Motor neuron (in vitro differentiated cells): ENCODE results near the gene RHEB. TPM values are rescaled to one million over a fixed set of nuclear protein-coding genes. Genes with fewer than 3 reads are reported as not detected.

Experiments used
- ATAC-seq, 8 experiments: fragments of 200-7000 bp; cut with Tn5 transposase; replicated peaks in 6 of 8; 2 replicates each; pipeline ENCODE4 v1.8.0; 2021; ENCODE audit warnings: mild to moderate bottlenecking in 8 of 8, moderate library complexity in 8 of 8
- H3K27ac ChIP-seq, 2 donors: fragments of 250-450 bp; sonication (Bioruptor Pico); 2 replicates each; pipeline ENCODE4 v1.9.0; 2021; ENCODE audit warnings: antibody characterized with exemption in 2 of 2, mild to moderate bottlenecking in 2 of 2, moderate library complexity in 1 of 2
- H3K4me1 ChIP-seq, 2 donors: fragments of 250-450 bp; sonication (Bioruptor Pico); replicated peaks in 1 of 2; 2 replicates each; pipeline ENCODE4 v1.6.1; 2021; ENCODE audit warnings: antibody characterized with exemption in 2 of 2, mild to moderate bottlenecking in 2 of 2, moderate library complexity in 1 of 2
- H3K4me3 ChIP-seq, 5 donors: fragments of 250-450 bp; sonication (Bioruptor Pico); 2 replicates each; pipeline ENCODE4 v1.9.0; 2021; ENCODE audit warnings: antibody characterized with exemption in 5 of 5, mild to moderate bottlenecking in 5 of 5, moderate library complexity in 4 of 5
- WGBS, 10 experiments: fragments of 450-650 bp; shearing (Covaris generic); methylation state at CpG; one replicate each; pipeline ENCODE4 v1.0.0; 2022; 5-methylcytosine and 5-hydroxymethylcytosine counted together
- in situ Hi-C, 9 experiments: fragments of 400-800 bp; cut with MboI; loops; one replicate each; pipeline ENCODE4 v1.15.0; 2021; ENCODE audit warnings: low sequenced_read_pairs in 9 of 9, low pct_unique_long_range_greater_than_20kb in 2 of 9; ENCODE audit not compliant: unreplicated experiment in 9 of 9
- total RNA-seq, 8 experiments: library from RNA; unstranded; fragments of 300-600 nt; gene quantifications; 2 replicates each; pipeline versions ENCODE4 v1.2.3 to v1.2.4, GENCODE V29; 2022

RHEB gene
- total RNA-seq, 8 experiments from 2014 or later: 62.2 to 163 (median 84.2) TPM

- H3K27ac ChIP-seq: no peak overlapping the region
- in situ Hi-C loops: no loop called here
- WGBS, 10 experiments: 64 to 100% (median 77%) methylated on average over 1 to 6 of the region's 15 CpGs; no CpG with 5 or more reads in 6 of the 10 experiments
- H3K4me3 ChIP-seq: no peak overlapping the region
- peaks cover 18 to 19% of the 10 kb centered on the region in 2 donors for H3K4me1 ChIP-seq
- ATAC-seq: no peak
Observed at GRCh38 chr7:151454932-151455530, 64.7 kb downstream of the RHEB start.

DNA sequence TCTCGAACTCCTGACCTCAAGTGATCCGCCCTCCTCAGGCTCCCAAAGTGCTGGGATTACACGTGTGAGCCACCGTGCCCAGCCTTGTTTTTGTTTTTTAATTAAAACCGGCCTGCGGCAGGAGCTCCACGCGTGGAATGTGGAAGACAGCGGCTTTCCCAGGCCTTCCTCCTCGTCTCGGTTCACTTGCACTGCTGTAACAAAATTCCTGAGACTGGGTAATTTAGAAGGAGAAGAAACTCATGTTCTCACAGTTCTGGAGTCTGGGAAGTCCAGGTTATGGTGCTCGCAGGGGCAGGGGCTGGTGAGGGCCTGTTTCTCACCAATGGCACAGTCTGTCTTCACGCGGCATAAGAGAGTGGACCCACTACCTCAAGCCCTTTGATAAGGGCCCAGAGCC, 65.4 kb downstream of the RHEB start:
- no peak for ATAC-seq
- WGBS, 10 experiments: 40 to 79% (median 56%) methylated on average over 1 to 6 of the region's 14 CpGs; no CpG with 5 or more reads in 4 of the 10 experiments

GRCh38 chr7:151453326-151453791, 66.3 kb downstream of the RHEB start:
- Histone ChIP-seq H3K27ac (no peak overlapping the region), H3K4me1 (peaks cover 8 to 9% of the 10 kb centered on the region in 2 donors), H3K4me3 (no peak overlapping the region)
- in situ Hi-C loops: no loop called here
- WGBS, 10 experiments: 60 to 100% (median 88%) methylated on average over 1 to 6 of the region's 13 CpGs; no CpG with 5 or more reads in 5 of the 10 experiments
- peak in 2 of 8 experiments; percentile 7 to 24 for ATAC-seq

More for the DNA sequence above, 65.4 kb downstream of the RHEB start:
- in situ Hi-C loops: no loop called here
- Histone ChIP-seq H3K4me1 (peaks cover 12 to 13% of the 10 kb centered on the region in 2 donors), H3K4me3 (no peak overlapping the region), H3K27ac (no peak overlapping the region)

DNA sequence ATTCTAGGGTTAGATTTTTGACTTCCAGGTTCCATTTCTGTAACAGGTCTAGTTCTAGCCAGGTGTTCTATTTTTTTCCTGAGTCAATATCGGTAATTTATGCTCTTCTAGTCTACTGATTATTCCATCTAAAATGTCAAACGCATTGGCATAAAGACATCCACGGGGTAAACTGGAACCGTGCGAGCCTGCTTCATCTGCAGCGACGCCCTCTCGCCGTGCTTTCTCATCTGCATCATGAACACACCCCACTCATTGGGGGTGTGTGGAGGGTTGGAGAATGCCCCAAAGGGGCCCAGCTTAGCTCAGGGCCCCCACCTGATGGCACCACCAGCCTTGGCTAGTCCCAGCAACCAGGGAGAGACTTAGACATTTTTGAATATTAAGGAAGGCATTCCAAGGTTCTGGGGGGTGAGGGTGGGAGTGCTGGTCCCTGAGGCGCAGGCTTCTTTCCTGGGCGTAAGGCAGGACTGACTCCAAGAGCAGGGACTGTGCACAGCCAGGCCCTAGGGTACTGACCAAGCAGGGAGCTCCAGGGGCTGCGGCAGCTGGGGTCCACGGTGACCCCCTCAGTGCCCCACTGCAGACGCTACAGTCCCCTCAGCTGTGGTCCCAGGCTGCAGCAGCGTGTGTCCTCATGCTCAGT, 66.9 kb downstream of the RHEB start:
- H3K4me1 ChIP-seq: peaks cover 8 to 14% of the 10 kb centered on the region in 2 donors
- ATAC-seq: peak in 2 of 8 experiments; percentile 8 to 10
- in situ Hi-C loops: no loop called here
- WGBS, 10 experiments: 33 to 90% (median 79%) methylated on average over 2 to 11 of the region's 15 CpGs; no CpG with 5 or more reads in 1 of the 10 experiments
- H3K27ac ChIP-seq: no peak overlapping the region
- H3K4me3 ChIP-seq: no peak overlapping the region

GRCh38 chr7:151451626-151452571, 67.8 kb downstream of the RHEB start:
- no peak overlapping the region for H3K4me3 ChIP-seq
- no peak for ATAC-seq
- 79 to 100% (median 85%) methylated on average over 1 to 12 of the region's 23 CpGs; no CpG with 5 or more reads in 4 of the 10 experiments for WGBS, 10 experiments
- peaks cover 6 to 12% of the 10 kb centered on the region in 2 donors for H3K4me1 ChIP-seq
- no peak overlapping the region for H3K27ac ChIP-seq
- in situ Hi-C loops: no loop called here

DNA sequence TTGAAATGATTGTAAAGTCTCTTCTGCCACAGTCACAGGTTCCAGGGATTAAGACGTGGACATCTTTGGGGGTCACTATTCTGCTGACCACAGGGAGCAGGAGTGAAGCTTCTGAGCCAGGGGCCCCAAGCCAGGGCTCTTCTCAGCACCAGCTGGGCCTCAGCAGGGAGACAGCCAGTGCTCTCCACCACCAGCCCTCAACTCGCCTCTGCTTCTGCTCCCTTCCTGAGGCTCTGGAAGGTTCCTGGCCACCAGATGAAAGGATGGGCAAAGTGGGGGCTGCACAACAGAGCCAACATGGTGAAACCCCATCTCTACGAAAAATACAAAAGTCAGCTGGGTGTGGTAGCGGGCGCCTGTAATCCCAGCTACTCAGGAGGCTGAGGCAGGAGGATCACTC, 68.5 kb downstream of the RHEB start:
- 0 to 80% (median 60%) methylated on average over 1 to 2 of the region's 5 CpGs; no CpG with 5 or more reads in 3 of the 10 experiments for WGBS, 10 experiments
- in situ Hi-C loops: no loop called here
- no peak for ATAC-seq
- no peak overlapping the region for H3K27ac ChIP-seq
- H3K4me1 ChIP-seq: peaks cover 0 to 7% of the 10 kb centered on the region in 2 donors
- no peak overlapping the region for H3K4me3 ChIP-seq

GRCh38 chr7:151449990-151450389, 69.7 kb downstream of the RHEB start:
- H3K27ac ChIP-seq: no peak overlapping the region
- H3K4me1 ChIP-seq: peaks cover 3 to 8% of the 10 kb centered on the region in 2 donors
- WGBS, 10 experiments: 70 to 100% (median 92%) methylated on average over 1 to 5 of the region's 9 CpGs
- in situ Hi-C loops: loop anchor here in 1 of 9 experiments (10.0 to 25.0 kb wide), 2 partner anchors 75 to 138 kb away; no protein-coding TSS in a partner anchor
- no peak for ATAC-seq
- no peak overlapping the region for H3K4me3 ChIP-seq

DNA sequence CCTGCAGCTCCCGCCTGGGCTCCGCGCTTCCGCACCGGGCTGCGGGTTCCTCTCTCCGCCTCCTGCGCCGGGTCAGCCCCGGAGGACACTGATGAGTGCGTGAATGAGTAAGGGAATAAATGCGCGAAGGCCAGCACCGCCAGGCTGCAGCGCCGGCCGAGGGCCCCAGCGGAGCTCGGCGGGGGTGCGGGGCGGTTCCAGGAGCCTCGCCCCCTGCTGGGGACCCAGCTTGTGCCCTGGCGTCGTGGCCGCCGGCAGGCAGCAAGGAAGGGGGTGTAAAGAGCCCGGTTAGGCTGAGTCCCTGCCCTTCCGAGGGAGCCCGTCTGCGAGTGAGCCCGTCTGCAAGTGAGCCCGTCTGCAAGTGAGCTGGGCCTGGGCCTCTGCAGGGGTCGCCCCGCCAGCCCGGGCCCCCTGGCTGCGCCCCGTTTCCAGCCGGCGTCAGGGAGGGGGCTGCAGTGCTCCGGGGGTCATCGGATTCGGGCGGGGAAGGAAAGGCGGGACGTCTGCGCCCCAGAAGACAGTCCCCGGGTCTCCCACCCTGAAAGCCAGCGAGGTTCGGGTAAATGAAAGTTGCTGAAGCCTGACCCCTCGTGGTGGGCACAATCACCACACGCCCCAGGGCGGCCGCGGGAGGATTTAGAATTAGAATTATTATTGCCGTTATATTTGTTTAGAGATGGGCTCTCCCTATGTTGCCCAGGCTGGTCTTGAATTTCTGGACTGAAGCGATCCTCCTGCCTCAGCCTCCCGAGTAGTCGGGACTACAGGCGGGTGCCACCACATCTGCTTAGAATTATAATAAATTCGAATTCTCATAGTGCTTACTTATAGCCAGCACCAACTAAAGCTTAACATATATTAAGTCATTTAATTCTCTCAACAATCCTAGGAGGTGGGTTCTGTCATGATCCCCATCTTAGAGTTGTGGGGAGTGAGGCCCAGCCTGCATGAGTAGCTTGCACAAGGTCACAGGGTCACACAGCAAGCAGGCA, 71.1 kb downstream of the RHEB start:
- Histone ChIP-seq H3K4me3 (peak overlapping the region in 2 of 5 donors; percentile 11 to 16), H3K27ac (no peak overlapping the region)
- in situ Hi-C loops: loop anchor here in 1 of 9 experiments (10.0 to 25.0 kb wide), 2 partner anchors 74 to 136 kb away; no protein-coding TSS in a partner anchor

DNA sequence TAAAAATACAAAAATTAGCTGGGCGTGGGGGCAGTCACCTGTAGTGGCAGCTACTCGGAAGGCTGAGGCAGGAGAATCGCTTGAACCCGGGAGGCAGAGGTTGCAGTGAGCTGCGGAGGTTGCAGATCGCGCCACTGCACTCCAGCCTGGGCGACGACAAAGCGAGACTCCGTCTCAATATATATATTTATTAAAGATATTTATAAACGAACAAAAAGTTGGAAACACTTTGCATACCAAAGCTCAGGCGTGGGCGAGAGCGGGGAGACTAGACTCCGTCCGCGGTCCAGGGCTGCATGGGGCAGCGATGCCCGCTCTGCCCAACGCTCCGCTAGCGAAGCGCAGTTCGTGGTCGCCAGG, 71.8 kb downstream of the RHEB start:
- Histone ChIP-seq H3K4me3 (no peak overlapping the region), H3K27ac (no peak overlapping the region), H3K4me1 (peaks cover 12% of the 10 kb centered on the region in 2 donors)
- ATAC-seq: no peak
- in situ Hi-C loops: loop anchor here in 1 of 9 experiments (10.0 to 25.0 kb wide), 2 partner anchors 73 to 136 kb away; no protein-coding TSS in a partner anchor
- WGBS, 10 experiments: 76 to 100% (median 94%) methylated on average over 3 to 14 of the region's 26 CpGs; no CpG with 5 or more reads in 3 of the 10 experiments

More for the DNA sequence above, 71.1 kb downstream of the RHEB start:
- peak; percentile 72 to 94 (median 79) for ATAC-seq
- peaks cover 12% of the 10 kb centered on the region in 2 donors for H3K4me1 ChIP-seq
- 0 to 86% (median 40%) methylated on average over 1 to 17 of the region's 61 CpGs; no CpG with 5 or more reads in 3 of the 10 experiments for WGBS, 10 experiments

DNA sequence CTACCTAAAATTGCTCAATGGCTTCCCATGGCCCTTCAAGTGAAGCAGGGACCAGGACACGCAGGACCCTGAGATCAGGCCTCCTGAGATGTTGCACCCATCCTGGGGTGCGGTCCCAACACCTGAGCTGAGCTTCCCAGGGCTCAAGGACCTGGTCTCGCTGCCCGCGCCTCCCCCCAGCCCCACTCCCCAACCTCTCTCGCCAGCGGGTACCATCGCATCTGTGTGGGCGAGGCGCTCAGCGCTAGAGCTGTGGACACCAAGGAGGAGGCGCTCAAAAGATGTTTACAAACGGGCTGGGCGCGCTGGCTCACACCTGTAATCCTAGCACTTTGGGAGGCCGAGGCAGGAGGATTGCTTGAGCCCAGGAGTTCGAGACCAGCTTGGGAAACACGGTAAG, 72.4 kb downstream of the RHEB start:
- Histone ChIP-seq H3K4me3 (no peak overlapping the region), H3K27ac (no peak overlapping the region), H3K4me1 (peaks cover 12% of the 10 kb centered on the region in 2 donors)
- WGBS, 10 experiments: 93 to 100% (median 98%) methylated on average over 1 to 5 of the region's 18 CpGs; no CpG with 5 or more reads in 6 of the 10 experiments
- in situ Hi-C loops: loop anchor here in 1 of 9 experiments (10.0 to 25.0 kb wide), 2 partner anchors 73 to 135 kb away; no protein-coding TSS in a partner anchor
- ATAC-seq: no peak

DNA sequence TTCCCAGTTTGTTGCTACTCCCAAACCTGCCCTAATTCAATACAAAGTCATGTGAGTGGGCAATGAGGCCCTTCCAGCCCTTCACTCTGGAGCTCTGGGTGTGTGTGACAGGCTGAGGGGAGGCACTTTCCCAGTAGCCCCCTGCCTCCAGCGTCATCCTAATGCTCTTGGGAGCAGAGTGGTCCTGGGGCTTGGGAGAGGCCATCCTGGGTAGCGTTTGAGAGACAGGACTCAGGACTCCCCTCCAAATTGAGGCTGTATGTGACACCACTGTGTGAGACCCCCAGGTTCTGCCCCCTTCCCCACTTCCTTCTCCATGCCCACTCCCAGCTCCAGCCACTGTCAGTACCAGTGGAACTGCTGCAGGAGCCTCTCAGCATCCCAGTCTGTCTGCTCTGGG, 73.3 kb downstream of the RHEB start:
- no peak overlapping the region for H3K4me3 ChIP-seq

More for the DNA sequence above, 73.3 kb downstream of the RHEB start:
- H3K27ac ChIP-seq: no peak overlapping the region
- H3K4me1 ChIP-seq: peaks cover 14 to 16% of the 10 kb centered on the region in 2 donors
- in situ Hi-C loops: loop anchor here in 1 of 9 experiments (10.0 to 25.0 kb wide), 2 partner anchors 72 to 134 kb away; no protein-coding TSS in a partner anchor
- 83 to 100% methylated on average over 1 of the region's 2 CpGs; no CpG with 5 or more reads in 8 of the 10 experiments for WGBS, 10 experiments
- ATAC-seq: peak in 1 of 8 experiments; percentile 21
